A204.1 (cell line): ENCODE data around the gene TFAP2A.

ENCODE experiments used
- FAIRE-seq: peaks from 2 replicates; lab custom pipeline; 2012; peaks lifted over from hg19 to GRCh38; lab: Jason Lieb, UNC

TFAP2A gene

DNA sequence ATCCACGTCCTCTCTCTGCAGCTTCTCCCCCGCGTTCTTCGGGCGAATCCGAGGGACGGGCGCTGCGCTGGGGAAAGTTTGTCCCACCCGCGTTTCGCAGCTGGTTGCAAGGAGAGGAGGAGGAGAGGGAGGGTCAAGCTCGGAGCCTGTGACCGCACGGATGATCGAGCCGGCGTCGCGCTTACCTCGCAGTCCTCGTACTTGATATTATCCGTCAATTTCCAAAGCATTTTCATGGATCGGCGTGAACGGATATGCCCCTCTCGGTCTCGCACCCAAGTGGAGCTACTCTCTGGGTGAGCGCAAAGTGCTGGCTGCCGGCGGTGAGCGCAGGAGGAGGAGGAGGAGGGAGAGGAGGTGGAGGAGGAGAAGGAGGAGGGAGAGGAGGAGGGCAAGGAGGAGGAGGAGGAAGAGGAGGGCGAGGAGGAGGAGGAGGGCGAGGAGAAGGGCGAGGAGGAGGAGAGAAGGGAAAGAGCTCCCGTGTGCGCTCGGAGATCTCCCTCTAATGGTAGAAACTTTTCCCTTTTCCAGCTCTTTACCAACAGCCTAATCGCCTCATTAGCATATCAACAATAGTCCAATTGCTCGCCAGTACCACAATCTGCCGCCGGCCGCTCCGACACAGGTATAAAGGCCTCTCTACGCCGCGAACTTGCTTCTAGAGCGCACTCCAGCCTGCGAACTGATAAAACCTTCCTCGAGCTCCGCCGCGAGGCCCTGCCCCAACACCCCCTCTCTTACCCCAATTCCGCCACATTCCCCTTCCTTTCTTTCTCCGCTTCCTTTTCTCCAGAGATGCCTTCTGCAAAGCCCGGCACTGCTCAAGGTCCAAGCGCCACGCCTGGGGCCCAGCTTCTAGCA, at the start of gene TFAP2A:
Gene TFAP2A (minus strand): TSS at position 319 of the 861 bp plus-strand sequence. CDS start 83 bp downstream, at position 236.
- no peak for FAIRE-seq

GRCh38 chr6:10463491-10464481, 48.9 kb upstream of the TFAP2A start:
- no peak for FAIRE-seq

GRCh38 chr6:10463040-10463439, 48.2 kb upstream of the TFAP2A start:
- no peak for FAIRE-seq

- no peak for FAIRE-seq
Measured at GRCh38 chr6:10461850-10462249, 47.0 kb upstream of the TFAP2A start.

- no peak for FAIRE-seq
Measured at GRCh38 chr6:10460096-10460495, 45.2 kb upstream of the TFAP2A start.

DNA sequence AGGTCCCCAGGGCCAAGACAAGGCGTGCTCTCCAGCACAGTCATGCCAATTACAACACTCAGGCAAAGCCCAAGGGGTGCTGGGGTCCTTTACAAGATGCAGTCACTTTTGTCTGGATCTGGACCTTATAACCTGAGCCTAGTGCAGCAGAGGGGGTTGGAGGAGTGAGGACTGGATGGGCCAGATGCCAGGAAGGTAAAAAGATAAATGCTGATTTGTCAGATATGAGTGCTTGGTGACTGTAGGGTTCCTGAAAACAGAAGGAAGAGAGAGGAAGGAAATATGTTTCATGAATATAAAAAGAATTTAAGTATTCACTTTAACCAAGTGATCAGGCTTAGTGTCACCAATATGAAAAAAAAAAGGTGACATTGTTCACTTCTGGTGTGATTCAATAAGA, 43.4 kb upstream of the TFAP2A start:
- FAIRE-seq = no peak

- no peak for FAIRE-seq
Measured at GRCh38 chr6:10453596-10453995, 38.7 kb upstream of the TFAP2A start.

DNA sequence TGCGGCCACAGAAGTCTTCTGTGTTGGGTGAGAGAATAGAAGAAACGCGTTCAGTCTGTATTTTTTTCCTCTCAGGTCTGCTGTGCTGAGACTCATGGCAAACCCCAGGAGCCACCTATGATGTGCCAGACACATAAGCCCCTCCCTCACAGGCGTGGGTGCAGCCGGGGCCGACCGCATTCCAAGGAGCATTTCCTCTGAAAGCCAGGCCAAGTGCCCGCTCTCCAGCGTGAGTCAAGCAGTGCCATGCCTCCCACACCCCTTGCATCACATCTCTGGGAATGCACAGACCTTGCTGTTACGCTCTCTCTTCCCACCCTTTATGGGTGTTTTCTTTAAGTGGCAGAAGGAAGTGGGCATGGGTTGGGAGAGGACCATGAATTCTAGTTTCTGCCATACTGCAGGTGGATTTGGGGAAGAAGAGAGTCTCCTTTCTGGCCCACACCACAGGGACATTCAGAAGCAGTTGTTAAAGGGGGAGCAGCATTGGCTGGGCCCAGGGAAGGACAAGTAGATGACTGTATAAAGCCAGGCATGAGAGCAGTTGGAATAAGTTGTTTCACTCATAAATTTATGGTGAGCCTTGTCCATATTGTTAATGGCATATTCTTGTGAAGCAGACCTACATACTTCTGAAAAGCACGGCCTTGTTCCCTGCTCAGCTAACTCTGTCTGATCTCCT, 37.1 kb upstream of the TFAP2A start:
- no peak for FAIRE-seq

DNA sequence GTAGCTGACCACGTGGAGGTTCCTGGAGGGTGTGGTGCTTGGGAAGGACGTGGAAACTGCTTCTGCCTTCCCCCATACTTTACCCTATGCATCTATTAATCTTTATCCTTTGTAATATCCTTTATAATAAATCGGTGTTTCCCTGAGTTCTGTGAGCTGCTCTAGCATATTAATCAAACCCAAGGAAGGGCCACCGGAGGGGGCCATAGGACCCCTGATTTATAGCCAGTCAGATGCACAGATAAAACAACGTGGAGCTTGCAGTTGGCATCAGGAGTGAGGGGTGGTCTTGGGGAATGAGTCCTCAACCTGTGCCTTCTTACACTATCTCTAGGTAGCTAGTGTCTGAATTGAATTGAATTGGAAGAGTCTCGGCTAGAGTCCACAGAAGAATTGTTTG, 36.5 kb upstream of the TFAP2A start:
- FAIRE-seq = no peak

- no peak for FAIRE-seq
Measured at GRCh38 chr6:10449751-10450150, 34.9 kb upstream of the TFAP2A start.

DNA sequence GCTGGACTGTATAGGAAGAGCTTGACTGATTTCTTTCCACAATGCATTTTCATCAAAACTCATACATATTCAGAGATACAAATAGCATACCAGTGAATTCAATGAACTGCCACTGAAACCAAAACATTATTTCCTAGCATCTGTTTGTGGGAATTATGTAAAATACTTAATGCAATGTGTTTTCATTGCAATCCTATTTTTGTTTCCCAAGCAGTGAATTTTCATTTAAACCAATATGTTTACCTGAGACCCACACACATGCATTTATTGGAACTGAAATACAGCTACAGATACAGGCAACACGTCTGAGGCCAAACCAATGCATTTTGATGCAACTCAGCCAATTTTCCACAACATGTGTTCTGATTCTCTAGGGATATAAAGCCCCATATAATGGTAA, 33.2 kb upstream of the TFAP2A start:
- FAIRE-seq = no peak

GRCh38 chr6:10446548-10446947, 31.7 kb upstream of the TFAP2A start:
- FAIRE-seq = no peak

DNA sequence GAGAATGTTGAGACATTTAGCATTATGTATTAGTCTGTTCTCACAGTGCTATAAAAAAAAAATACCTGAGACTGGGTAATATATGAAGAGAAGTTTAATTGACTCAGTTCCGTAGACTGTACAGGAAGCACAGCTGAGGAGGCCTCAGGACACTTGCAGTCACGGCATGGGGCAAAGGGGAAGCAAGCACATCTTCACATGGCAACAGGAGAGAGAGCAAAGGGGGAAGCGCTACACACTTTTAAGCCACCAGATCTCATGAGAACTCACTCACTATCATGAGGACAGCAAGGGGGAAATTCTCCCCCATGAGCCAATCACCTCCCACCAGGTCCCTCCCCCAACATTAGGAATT, 26.8 kb upstream of the TFAP2A start:
- no peak for FAIRE-seq

DNA sequence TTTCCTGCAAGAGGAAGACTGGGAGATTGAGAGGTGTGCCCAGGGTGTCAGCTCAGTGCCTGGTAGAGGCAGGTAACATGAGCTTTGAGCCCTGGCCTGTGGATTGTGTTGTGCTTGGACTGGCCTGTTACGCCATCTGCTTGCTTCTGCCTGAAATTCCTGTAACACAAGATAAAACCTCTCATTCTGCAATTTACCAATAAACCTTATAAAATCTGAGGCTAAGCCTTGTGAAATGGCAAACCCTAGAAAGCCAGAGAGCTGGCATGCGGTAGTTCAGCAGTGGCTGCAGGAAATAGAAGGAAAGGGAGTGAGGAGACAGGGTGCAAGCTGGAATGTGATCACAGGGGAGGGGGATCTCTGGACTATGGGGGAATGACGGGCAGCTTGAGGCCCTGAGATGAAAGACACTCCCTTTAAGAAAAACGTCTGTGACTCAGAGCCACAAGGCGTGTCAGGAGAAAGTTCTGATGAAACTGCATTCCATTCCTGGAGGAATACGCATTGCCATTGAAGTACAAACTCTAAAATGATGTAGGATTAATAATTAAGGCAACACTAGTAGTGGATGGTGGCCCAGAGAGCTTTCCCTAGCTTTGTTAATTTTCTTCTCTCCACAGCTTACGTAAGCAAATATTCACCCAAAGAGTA, 26.3 kb upstream of the TFAP2A start:
- no peak for FAIRE-seq

DNA sequence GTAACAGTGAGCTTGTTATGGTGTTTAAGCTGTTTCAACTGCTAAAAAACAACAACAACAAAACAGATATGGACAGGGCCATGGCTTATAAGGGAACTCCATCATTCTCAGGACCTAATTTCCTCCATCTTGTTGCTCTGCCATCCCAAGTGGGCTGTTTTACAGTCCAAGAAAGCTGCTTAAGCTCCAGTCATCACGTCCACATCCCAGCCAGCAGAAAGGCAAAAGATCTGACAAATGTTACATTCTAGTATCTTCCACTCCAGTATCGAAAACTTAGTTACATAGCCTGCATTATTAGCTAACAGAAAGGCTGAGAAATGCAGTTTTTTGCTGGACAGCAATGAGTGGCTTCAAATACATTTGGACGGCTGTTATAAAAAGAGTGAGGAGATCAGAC, 23.0 kb upstream of the TFAP2A start:
- FAIRE-seq = no peak

GRCh38 chr6:10434235-10434634, 19.4 kb upstream of the TFAP2A start:
- no peak for FAIRE-seq

DNA sequence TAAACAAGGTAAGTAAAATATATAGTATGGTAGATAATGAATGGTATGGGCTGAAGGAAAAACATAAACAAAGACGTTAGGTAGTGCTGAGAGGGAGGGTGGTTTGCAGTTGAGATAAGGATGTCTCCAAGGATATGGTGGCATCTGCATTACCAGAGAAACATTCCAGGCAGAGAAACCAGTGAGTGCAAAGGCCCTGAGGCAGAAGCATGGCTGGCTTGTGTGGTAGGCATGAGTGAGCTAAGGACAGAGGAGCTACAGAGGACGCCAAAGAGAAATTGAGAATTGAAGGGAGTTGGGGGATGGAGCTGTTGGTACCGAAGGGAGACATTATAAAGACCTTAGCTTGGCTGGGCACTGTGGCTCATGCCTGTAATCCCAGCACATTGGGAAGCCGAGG, 18.4 kb upstream of the TFAP2A start:
- no peak for FAIRE-seq

GRCh38 chr6:10431423-10432164, 16.7 kb upstream of the TFAP2A start:
- no peak for FAIRE-seq

DNA sequence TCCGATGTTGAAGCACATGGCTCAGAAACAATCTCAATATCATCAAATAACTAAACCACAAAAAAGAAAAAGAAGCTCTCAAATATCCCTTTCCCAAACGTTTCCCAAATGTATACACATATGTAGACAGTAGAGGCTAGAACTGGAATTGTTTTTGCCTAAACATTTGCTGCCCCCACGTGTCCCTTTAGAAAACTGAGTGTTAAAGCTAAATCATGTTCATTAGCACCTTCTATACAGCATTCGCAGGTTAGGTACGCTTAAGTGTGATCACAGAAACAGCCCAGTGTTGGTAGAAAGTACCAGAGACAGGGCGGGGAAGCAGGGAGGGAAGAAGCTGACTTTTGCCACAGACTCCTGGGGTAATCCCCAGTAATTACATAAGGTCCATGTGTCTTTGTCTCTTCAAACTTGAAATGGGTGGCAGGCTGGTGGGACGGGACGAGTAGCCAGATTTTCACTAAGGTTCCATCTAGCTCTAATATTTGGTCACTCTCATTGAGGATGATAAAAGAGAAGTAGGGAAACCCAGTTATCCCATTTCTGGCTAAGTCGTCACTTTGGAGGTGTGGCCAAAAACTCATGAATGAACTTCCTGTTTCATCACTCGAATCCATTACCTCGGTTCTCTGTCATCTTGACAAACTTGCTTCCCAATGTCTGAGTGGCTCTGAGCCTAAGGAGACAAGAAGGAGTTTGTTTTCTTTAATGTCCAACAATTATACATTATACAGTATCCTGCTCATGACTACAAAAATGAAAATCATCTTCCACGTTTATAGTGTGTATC, 15.0 kb upstream of the TFAP2A start:
- FAIRE-seq = peak; percentile 65

GRCh38 chr6:10426781-10427279, 12.0 kb upstream of the TFAP2A start:
- FAIRE-seq = no peak
